AG20443 (cell line): ENCODE data around the gene ANKRD34A.
A peak's percentile ranks its signal among the peaks of the same experiment; 100 is the strongest.

Experiments used
- DNase-seq: peaks from one replicate; pipeline ENCODE4 v3.0.0; 2012; ENCODE audit warnings: low spot score, mixed read lengths

The ANKRD34A gene

DNA sequence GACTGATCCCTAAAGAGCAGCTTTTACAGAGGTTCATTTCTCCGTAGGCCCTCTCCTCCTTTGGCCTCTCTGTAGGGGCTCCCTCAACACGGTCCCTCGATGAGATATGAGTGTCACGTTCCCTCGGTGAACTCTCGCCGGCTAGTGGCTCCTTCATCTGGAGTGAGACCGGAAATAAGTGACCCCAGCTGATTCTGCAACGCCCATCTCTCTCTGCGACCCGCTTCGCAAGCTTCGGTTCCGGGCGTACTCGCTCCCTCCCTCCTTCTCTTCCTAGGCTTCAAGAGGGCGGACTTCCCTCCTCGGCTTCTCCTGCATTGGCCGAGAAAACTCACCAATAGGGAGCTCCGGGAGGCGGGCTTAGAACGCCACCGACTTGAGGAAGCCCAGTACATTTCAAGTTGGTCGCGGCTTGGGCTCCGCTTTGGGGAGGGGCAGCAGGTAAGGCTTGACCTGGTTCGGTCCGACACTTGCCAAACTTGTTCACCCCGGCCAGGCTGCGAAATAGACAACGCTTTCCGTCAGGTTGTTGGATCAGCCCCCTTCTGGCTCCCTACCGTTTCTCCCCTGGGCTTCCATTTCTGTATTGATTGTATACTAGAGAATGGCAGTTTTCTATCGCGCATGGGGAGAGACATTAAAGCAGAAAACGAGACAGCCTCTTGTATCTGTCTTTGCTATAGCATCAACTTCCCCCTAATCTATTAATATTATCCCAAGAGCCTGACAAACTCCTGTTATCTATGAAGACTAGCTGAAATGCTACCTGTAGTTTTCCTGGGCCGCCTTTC, at the start of gene ANKRD34A, which contains the start of gene POLR3GL:
Gene ANKRD34A, minus strand, starts transcription at position 248 of the 791 bp plus-strand sequence. CDS start 2,816 bp downstream, outside the sequence.
Gene POLR3GL, plus strand, starts transcription at position 363 of the 791 bp plus-strand sequence. CDS start 10,176 bp downstream, outside the sequence.
- peak; percentile 91 for DNase-seq

DNA sequence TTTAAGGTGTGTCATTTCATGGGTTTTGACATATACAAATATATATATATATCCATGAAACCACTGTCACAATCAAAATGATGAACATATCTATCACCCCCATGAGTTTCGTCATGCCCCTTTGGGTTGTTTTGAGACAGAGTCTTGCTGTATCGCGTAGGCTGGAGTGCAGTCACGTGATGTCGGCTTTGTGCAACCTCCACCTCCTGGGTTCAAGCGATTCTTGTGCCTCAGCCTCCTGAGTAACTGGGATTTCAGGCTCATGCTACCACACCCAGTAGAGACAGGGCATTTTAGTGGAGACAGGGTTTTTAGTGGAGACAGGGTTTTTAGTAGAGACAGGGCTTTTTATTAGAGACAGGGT, 49.2 kb upstream of the ANKRD34A start:
- DNase-seq, result no peak

DNA sequence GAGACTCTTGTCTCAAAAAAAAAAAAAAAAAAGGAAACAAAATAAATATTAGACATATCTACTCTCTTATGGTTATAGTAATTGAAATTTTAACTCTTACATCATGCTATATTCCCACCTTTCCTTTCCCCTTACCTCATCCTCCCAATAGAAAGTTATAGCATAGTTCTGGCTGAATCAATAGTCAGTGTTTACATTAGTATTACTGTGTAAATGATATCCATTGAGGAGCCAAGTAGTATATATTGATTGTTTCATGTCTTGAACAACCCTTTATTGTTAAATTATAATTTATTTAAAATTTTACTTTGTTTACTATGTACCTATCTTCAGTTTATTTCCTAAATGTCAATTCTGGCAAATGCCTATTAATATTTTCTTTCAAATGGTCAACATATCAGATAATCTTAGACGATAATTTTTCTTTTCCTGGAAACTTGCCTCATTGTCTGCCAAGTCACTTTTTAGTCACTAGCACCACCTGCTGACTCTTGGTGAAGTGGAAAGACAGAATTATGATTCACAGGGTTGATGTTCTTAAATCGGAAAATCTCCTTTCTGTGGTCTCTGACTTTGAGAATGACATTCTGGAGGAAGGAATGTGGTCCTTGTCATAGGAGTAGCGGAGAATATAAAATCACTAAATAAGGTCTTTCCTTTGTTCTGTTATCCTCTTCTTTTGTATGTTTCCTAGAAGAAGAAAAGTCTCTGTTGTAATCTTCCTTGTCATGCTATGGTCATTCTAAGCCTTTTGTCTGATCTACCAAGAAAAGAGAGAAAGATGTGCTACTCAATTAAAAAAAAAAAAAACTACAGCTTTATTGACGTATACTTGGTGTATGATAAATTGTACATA, 48.6 kb upstream of the ANKRD34A start:
- peak; percentile 75 for DNase-seq

DNA sequence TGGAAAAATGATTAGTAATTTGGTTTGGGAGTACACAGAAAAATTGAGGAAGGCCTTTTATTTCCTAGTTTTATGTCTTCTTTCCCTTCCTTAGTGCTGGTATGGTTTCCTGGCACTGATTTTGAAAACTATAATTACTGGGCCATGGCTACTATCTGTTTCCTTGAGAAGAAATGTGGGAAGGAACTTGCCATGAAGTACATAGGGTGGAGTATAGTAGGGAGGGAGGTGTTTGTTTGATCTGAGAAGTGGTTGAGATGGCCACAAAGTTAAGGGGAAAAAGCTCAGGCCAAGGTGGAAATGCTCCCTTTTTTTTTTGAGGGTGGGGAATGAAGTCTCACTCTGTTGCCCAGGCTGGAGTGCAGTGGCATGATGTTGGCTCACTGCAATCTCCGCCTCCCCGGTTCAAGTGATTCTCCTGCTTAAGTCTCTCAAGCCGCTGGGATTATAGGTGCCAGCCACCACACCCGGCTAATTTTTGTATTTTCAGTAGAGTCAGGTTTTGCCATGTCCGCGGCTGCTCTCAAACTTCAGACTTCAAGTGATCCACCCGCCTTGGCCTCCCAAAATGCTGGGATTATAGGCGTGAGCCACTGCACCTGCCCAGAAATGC, 45.9 kb upstream of the ANKRD34A start:
- DNase-seq, result no peak

DNA sequence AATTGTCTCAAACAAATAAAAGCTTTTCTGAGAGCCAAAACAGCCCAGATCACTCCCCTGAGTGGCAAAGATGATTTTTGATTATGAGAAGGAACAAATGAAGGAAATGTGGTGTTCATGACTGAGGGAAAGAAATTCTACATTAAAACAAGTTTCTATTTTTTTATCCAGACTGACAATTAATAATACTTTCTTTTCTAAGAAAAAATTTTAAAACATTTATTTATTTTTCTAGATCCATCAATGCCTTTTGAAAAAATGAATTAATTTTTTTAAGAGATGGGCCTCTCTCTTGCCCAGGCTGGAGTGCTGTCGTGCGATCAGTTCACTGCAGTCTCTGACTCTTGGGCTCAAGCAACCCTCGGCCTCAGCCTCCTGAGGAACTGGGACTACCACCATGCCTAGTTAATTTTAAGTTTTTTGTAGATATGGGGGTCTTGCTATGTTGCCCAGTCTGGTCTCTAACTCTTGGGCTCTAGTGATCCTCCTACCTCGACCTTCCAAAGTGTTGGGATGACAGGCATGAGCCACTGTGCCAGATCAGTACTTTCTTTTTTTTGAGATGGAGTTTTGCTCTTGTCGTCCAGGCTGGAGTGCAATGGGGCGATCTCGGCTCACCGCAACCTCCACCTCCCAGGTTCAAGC, 43.2 kb upstream of the ANKRD34A start:
- DNase-seq, result no peak

DNA sequence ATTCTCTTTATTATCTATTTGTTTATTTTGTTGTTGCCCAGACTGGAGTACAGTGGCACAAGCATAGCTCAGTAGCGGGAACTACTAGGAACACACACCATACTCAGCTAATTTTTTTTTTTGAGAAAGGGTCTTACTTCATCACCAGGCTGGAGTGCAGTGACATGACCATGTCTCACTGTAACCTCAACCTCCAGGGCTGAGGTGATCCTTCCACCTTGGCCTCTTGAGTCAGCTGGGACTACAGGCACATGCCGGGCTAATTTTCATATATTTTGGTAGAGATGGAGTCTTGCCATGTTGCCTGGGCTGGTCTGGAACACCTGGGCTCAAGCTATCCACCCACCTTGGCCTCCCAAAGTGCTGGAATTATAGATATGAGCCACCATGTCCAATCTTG, 37.3 kb upstream of the ANKRD34A start:
- DNase-seq, result no peak

- DNase-seq, result no peak
Observed at GRCh38 chr1:145999321-146000024, 35.1 kb upstream of the ANKRD34A start.

DNA sequence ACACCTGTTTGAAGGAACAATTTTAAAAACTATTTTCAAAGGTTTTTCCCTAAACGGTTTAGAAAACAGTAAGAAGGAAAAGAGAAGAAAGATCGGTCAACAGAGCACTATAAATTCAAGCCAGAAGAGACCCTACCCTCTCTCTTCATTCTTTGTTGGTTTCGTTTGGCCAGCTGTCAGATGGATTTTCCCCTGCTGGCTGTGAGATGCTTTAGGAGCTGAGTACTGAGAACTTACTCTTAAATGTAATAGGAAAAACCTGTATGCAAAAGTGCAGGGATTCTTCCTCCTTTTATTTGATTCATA, 33.3 kb upstream of the ANKRD34A start:
- DNase-seq, result no peak

GRCh38 chr1:145997016-145997717, 32.8 kb upstream of the ANKRD34A start:
- DNase-seq, result no peak

DNA sequence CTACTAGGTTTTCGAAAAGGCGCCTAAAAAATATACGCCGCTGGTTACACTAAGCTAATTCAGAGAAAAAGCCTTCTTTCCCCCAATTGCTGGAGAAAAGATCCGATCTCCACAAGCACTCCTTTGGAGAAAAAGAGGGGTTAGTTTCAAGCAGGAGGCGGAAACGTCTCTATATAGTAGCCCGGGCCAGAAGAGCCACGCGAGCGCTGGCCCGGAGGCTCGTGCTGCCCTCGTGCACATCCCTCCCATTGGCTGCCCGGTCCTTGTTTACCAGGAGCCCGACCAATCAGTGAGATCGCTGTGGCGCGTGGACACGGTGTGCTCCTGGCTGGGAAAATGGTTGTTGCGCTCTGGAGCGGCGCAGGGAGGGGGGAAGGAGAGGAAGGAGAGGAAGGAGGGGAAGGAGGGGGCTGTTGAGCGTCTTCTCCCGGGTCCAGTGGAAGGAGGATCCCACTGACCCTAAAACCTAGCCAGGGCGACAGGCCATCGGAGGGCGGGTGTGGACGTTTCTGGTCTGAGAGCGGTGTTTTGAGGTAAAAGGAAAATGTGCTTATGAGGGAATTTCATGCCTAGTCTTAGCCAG, 32.1 kb upstream of the ANKRD34A start, which contains the start of gene TXNIP:
Gene TXNIP, minus strand, starts transcription at position 147 of the 583 bp plus-strand sequence. CDS start 313 bp downstream, outside the sequence.
- DNase-seq, result peak; percentile 99

DNA sequence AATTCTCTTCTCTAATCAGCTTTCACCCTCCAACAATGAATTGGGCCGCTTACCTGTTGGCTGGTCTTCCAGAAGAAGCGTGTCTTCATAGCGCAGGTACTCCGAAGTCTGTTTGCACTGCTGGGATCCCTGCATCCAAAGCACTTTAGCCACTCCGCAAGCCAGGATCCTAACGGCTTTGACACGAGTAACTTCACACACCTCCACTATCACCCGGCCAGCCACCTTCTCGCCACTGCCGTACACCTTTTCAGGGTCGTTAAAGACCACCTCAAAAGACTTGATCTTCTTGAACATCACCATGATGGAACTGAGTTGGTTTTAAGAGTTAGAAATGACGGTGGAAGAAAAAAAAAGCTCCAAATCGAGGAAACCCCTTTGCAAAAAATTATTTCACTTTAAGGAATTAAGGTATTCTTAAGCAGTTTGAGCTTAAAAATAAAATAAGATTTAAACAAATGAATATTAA, 31.6 kb upstream of the ANKRD34A start:
- DNase-seq, result no peak

DNA sequence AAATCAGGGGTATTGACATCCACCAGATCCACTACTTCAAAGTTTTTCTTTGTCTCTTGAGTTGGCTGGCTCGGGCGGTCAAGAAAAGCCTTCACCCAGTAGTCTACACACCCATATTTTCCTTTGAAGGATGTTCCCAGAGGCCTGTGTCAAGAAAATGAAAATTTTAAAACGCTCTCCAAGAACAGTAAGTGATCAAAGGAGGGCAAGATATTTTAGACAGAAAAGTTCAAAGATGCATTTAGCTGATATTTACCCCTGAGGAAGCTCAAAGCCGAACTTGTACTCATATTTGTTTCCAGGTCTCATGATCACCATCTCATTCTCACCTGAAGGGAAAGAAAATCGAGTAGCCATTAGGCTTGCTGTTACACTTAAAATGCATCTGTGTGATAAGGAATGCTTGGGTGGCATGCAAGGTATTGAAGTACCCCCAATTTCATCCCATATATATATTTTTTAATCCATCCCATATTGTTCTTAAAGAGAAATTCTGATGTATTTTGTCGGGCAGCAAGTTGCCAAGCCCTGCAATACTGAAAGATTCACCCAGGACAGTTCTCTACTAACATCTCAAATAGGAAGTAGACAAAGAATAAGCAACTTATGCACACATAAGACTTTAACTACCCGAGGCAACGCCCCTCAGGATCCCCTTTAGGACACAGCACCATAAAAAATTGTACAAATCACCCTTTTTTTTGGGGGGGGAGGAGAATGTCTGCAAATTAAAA, 30.9 kb upstream of the ANKRD34A start:
- no peak for DNase-seq

DNA sequence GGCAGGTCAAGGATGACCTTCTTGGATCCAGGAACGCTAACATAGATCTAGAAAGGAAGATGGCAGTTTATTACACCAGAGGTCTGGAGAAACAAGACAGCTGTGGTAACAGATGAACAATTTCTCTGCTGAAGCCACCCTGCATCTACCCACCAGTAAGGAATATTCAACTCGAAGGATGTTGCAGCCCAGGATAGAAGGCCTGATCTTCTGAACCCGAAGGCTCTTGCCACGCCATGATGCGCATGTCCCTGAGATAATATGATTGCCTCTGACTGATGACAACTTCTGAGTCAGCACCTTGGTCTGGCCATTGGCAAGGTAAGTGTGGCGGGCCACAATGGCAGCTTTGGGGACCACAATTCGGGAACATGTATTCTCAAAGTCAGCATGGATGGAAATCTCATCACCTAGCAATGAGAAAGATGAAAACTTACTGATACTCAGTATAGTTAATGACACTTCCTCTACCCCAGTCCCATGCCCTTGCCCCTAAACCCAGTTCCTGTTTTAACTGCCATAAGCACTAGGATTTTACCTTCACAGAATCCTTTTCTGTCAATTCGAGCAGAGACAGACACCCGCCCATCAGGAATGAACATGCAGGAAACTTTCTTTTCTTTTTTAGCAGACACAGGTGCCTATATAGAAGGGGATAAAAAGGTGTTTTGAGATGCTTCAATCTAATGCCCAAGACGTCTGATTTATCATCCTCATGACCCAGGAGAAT, 30.2 kb upstream of the ANKRD34A start:
- DNase-seq, result no peak

GRCh38 chr1:145993618-145994390, 29.4 kb upstream of the ANKRD34A start:
- DNase-seq, result no peak

- no peak for DNase-seq
Observed at GRCh38 chr1:145992958-145993617, 28.7 kb upstream of the ANKRD34A start.

DNA sequence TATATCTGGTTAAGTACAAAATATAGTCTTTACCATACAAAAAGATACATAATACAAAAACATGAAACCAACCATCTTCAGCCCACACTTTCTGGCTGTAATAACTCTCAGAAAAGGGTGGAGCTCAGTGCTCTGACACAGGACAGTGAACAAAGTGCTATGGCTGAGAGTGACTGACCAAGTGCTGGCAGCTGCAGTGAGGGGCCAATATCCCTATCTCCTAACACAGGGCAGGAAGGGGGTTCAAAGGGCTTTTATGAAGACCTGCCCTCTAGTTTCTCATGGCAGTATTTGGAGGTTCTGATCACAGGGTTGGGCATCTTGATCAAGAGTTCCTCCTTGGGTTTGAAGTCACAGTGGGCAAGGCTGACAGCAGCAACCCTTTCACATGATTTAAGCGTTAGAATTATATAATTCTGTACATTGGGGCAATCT, 28.1 kb upstream of the ANKRD34A start:
- no peak for DNase-seq

DNA sequence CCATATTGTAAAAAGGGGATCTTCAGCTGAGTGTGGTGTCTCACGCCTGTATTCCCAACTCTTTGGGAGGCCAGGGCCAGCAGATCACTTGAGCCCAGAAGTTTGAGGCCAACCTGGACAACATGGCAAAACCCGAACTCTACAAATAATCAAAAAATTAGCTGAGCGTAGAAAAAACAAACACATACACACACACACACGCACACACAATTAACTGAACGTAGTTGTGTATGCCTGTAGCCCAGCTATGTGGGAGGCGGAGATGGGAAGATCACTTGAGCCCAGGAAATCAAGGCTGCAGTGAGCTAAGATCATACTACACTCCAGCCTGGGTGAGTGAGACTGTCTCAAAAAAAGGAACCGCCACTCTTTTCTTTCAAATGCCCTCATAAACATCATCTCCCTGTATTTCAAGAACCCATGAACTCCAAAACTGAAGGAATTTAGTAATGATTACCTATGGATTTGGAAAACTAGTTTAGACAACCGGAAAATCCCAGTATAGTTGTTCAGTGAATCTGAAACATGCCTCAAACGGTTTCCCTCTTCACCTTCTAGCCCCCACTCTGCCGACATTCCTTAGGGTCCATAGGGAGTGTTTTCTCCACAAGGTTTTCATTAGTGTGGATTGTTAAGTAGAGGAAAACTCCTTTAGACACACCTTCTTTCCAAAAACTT, 27.5 kb upstream of the ANKRD34A start:
- DNase-seq, result no peak
